Measurements from ENCODE around the gene FGF5. TPM values are rescaled to one million over a fixed set of nuclear protein-coding genes. Genes with fewer than 3 reads are reported as not detected.

FGF5 gene
- total RNA-seq, 1 experiment from 2014 or later, result not detected

GRCh38 chr4:80235451-80235850 is 31.0 kb upstream of the FGF5 start:
- no peaks in the 10 kb centered on the region for H3K79me2 ChIP-seq (ENCODE audit: insufficient read depth, low read length)
- H4K20me1 ChIP-seq (ENCODE audit: insufficient read depth), result no peaks in the 10 kb centered on the region
- CTCF ChIA-PET, result no interaction called here
- TF ChIP-seq ATF3 (IDR thresholded peaks at IDR 0.05), result no peak
- TF ChIP-seq CTCF (IDR thresholded peaks at IDR 0.05 in 2 of 3, conservative IDR thresholded peaks at IDR 0.05 in 1 of 3; ENCODE audit: borderline replicate concordance in 1 of 3, insufficient read depth in 1 of 3, low read depth in 2 of 3, low read length in 2 of 3), result no peak
- TF ChIP-seq SP1 (IDR thresholded peaks at IDR 0.05; ENCODE audit: low read depth), result no peak
- TF ChIP-seq EGR1 (IDR thresholded peaks at IDR 0.05; ENCODE audit: low read depth), result no peak
- TF ChIP-seq REST (IDR thresholded peaks at IDR 0.05; ENCODE audit: low read depth), result no peak
- TF ChIP-seq CBX3 (IDR thresholded peaks at IDR 0.05; ENCODE audit: low read depth), result no peak
- no peak for TF ChIP-seq ZFX (IDR thresholded peaks at IDR 0.05)
- no peak for TF ChIP-seq FOSL1 (IDR thresholded peaks at IDR 0.05; ENCODE audit: low read depth)
- TF ChIP-seq MAX (IDR thresholded peaks at IDR 0.05), result no peak
- no peak for TF ChIP-seq YY1 (IDR thresholded peaks at IDR 0.05; ENCODE audit: extremely low read depth, insufficient replicate concordance, low read depth, low read length)
- no peak for TF ChIP-seq EZH2phosphoT487 (IDR thresholded peaks at IDR 0.05; ENCODE audit: borderline replicate concordance)
- TF ChIP-seq SIN3A (IDR thresholded peaks at IDR 0.05; ENCODE audit: low read depth), result no peak
- no peak for TF ChIP-seq POLR2A (IDR thresholded peaks at IDR 0.05; ENCODE audit: borderline replicate concordance, extremely low read depth, insufficient read depth, insufficient read length)
- TF ChIP-seq TCF7L2 (IDR thresholded peaks at IDR 0.05; ENCODE audit: borderline replicate concordance, extremely low read depth, insufficient read depth, insufficient read length), result no peak
- TF ChIP-seq EZH2 (IDR thresholded peaks at IDR 0.05), result no peak
- H3K27ac ChIP-seq (ENCODE audit: low read depth, low read length), result no peak overlapping the region
- H3K9me2 ChIP-seq (ENCODE audit: insufficient read depth), result no peaks in the 10 kb centered on the region
- ATAC-seq, result no peak
- peaks cover 78% of the 10 kb centered on the region for H3K27me3 ChIP-seq (ENCODE audit: insufficient read depth, low read length)
- DNase-seq (ENCODE audit: low read depth, low spot score), result no peak
- RAD21 ChIA-PET (ENCODE audit: low non-redundant PET in 1 of 2, low total read pairs in 2 of 2, uncharacterized antibody in 2 of 2, unreplicated experiment in 2 of 2), result no interaction called here
- POLR2A ChIA-PET, result no interaction called here
- intact Hi-C loops (cut with micrococcal nuclease), result no loop called here
- H3K36me3 ChIP-seq (ENCODE audit: control insufficient read depth in 1 of 2, insufficient read depth in 2 of 2, low read length in 2 of 2), result no peaks in the 10 kb centered on the region
- no peak overlapping the region for H3K4me2 ChIP-seq (ENCODE audit: low read length)
- H3K4me1 ChIP-seq (ENCODE audit: control insufficient read depth in 1 of 2, insufficient read depth in 2 of 2, low read length in 2 of 2), result no peaks in the 10 kb centered on the region
- H2AFZ ChIP-seq (ENCODE audit: low read depth, low read length, poor library complexity, severe bottlenecking), result no peak overlapping the region
- no peaks in the 10 kb centered on the region for H3K9me3 ChIP-seq (ENCODE audit: control insufficient read depth in 1 of 2, insufficient read depth in 1 of 2, low read depth in 1 of 2, low read length in 2 of 2)
- H3K9ac ChIP-seq (ENCODE audit: low read length), result no peak overlapping the region
- H3K4me3 ChIP-seq (replicated peaks in 1 of 2; ENCODE audit: low read depth in 1 of 2, low read length in 2 of 2), result no peak overlapping the region
- BruUV-seq (replicated peaks), result no TSS peak
